HL-60/S4 treated with retinoic acid at 250 ng/mL for 4 days and 3 days (cell line): Measurements from ENCODE around the gene HRCT1.

Source experiments
- in situ Hi-C: fragments of 300-500 bp; cut with MboI; formaldehyde crosslinking; loops from 2 replicates; pipeline ENCODE4 v1.7.0; 2022; ENCODE audit warnings: low sequenced_read_pairs

HRCT1 gene

GRCh38 chr9:35940458-35941407 is 34.7 kb downstream of the HRCT1 start:
- in situ Hi-C loops: no loop called here

GRCh38 chr9:35942286-35942685 is 36.3 kb downstream of the HRCT1 start:
- in situ Hi-C loops: no loop called here

- in situ Hi-C loops: no loop called here
Observed at GRCh38 chr9:35944173-35944572, 38.2 kb downstream of the HRCT1 start.

DNA sequence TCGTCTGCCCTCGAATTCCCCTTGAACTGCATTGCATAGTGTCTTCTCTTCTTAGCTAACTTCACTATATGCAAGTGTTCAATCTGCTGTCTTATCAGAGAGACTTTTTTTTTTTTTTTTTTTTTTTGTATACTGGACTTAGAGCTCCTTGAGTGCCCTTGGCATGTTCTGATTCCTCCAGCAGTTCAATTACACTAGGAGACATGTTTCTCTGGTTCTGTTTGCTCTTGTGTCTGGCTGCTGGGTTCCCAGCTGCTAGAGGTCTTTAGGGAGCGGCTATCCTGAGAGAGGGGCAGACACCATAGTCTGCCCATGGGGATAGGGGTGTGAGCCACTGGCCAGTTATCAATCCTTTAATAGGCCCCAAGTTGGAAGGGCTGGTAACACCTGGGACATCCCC is 38.8 kb downstream of the HRCT1 start:
- in situ Hi-C loops: no loop called here

- in situ Hi-C loops: no loop called here
Observed at GRCh38 chr9:35945341-35946018, 39.5 kb downstream of the HRCT1 start.

- in situ Hi-C loops: no loop called here
Observed at GRCh38 chr9:35948451-35948850, 42.4 kb downstream of the HRCT1 start.

- in situ Hi-C loops: no loop called here
Observed at GRCh38 chr9:35948901-35949318, 42.9 kb downstream of the HRCT1 start.

DNA sequence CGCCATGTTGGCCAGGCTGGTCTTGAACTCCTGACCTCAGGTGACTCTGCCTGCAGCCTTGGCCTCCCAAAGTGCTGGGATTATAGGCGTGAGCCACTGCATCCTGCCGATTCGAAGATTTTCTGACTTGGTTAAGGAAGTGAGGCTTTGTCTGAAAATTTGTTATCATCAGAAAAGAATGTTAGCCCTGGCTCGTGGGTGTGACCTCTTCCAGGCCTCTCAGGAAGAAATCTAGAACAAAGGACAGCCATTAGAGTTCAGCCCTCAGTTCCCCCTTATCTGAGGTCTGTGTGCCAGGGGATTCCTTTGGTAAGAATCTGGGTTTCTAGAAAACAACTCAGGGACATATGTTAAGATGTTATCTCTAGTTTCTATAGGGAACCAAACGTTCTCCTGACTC is 45.7 kb downstream of the HRCT1 start:
- in situ Hi-C loops: no loop called here

- in situ Hi-C loops: no loop called here
Observed at GRCh38 chr9:35952526-35953191, 46.7 kb downstream of the HRCT1 start.

- in situ Hi-C loops: no loop called here
Observed at GRCh38 chr9:35954942-35955546, 49.0 kb downstream of the HRCT1 start.

DNA sequence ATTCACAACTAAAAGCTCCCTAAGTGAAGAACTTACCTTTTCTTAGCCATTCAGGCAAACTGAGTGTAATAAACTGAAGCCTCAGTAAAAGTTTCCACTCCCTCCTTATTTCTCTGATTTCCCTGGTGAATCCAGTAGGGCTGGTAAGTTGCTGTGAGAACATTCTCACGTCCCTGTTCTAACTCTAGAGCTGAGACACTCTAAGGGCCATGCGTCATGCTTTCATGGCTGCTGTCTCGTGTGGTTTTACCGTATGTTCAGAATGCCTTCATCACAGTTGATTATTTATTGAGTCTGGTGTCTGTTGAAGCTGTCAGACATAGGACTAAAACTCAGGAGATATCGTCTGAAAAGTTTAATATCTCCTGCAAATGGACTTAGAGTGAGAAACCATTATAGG is 50.6 kb downstream of the HRCT1 start:
- in situ Hi-C loops: no loop called here
